Liver (tissue), 9 donors: ENCODE results near the gene GTF3C4. TPM values are rescaled to one million over a fixed set of nuclear protein-coding genes. Genes with fewer than 3 reads are reported as not detected.

ENCODE experiments used
- DNase-seq: peaks from one replicate; pipeline ENCODE4 v3.0.0-alpha.2; 2017; ENCODE audit warnings: low spot score
- H3K27ac ChIP-seq, 2 donors: one replicate each; pipeline ENCODE4 v1.7.0; 2013; ENCODE audit warnings: inconsistent platforms in 2 of 2, low read length in 2 of 2, control low read depth in 1 of 2, low read depth in 1 of 2, mild to moderate bottlenecking in 1 of 2
- H3K27me3 ChIP-seq, 4 donors: one replicate each; pipeline versions ENCODE4 v1.6.1 to v1.7.0; 2013; ENCODE audit warnings: low read length in 3 of 4, inconsistent platforms in 1 of 4, mild to moderate bottlenecking in 1 of 4, moderate library complexity in 1 of 4; ENCODE audit not compliant: control insufficient read depth in 4 of 4, insufficient read depth in 4 of 4
- H3K36me3 ChIP-seq, 4 donors: one replicate each; pipeline versions ENCODE4 v1.6.1 to v1.7.0; 2013; ENCODE audit warnings: low read length in 3 of 4, mild to moderate bottlenecking in 3 of 4, low read depth in 1 of 4, moderate library complexity in 1 of 4; ENCODE audit not compliant: control insufficient read depth in 4 of 4, insufficient read depth in 3 of 4
- H3K4me1 ChIP-seq, 4 donors: one replicate each; pipeline versions ENCODE4 v1.6.1 to v1.7.0; 2013; ENCODE audit warnings: low read length in 3 of 4, mild to moderate bottlenecking in 3 of 4, moderate library complexity in 1 of 4; ENCODE audit not compliant: control insufficient read depth in 4 of 4, insufficient read depth in 4 of 4
- H3K4me3 ChIP-seq, 3 donors: one replicate each; pipeline versions ENCODE4 v1.6.1 to v1.7.0; 2013; ENCODE audit warnings: low read length in 3 of 3, control low read depth in 1 of 3, low read depth in 1 of 3, mild to moderate bottlenecking in 1 of 3
- H3K9ac ChIP-seq, 2 donors: one replicate each; pipeline ENCODE4 v1.7.0; 2013; ENCODE audit warnings: low read length in 2 of 2, mild to moderate bottlenecking in 2 of 2, moderate library complexity in 2 of 2, control low read depth in 1 of 2, low read depth in 1 of 2
- H3K9me3 ChIP-seq, 4 donors: one replicate each; pipeline versions ENCODE4 v1.6.1 to v1.7.0; 2013; ENCODE audit warnings: low read length in 3 of 4; ENCODE audit not compliant: control insufficient read depth in 4 of 4
- ATF3 ChIP-seq: IDR thresholded peaks from 2 replicates; pipeline ENCODE4 v1.6.1; 2016; ENCODE audit warnings: antibody characterized with exemption
- CTCF ChIP-seq: fragments of 150-350 bp; IDR thresholded peaks from 2 replicates; pipeline ENCODE4 v1.5.1; 2017; ENCODE audit warnings: improper control_type of control experiment, low read depth, low read length; ENCODE audit not compliant: missing input control
- EGR1 ChIP-seq, 2 donors: IDR thresholded peaks; 2 replicates each; pipeline ENCODE4 v1.6.1; 2016 to 2018; ENCODE audit warnings: antibody characterized with exemption in 2 of 2, low read depth in 2 of 2
- FOXA1 ChIP-seq: IDR thresholded peaks from 2 replicates; pipeline ENCODE4 v1.6.1; 2016; ENCODE audit warnings: antibody characterized with exemption
- FOXA2 ChIP-seq: IDR thresholded peaks from 2 replicates; pipeline ENCODE4 v1.6.1; 2016; ENCODE audit warnings: antibody characterized with exemption
- GABPA ChIP-seq, 2 donors: IDR thresholded peaks in 1 of 2; conservative IDR thresholded peaks in 1 of 2; 2 replicates each; pipeline ENCODE4 v1.6.1; 2016; ENCODE audit warnings: antibody characterized with exemption in 2 of 2, mild to moderate bottlenecking in 1 of 2, moderate library complexity in 1 of 2
- HNF4A ChIP-seq, 2 donors: conservative IDR thresholded peaks; 2 replicates each; pipeline ENCODE4 v1.6.1; 2016; ENCODE audit warnings: antibody characterized with exemption in 2 of 2, mild to moderate bottlenecking in 2 of 2
- HNF4G ChIP-seq: IDR thresholded peaks from 2 replicates; pipeline ENCODE4 v1.6.1; 2016; ENCODE audit warnings: antibody characterized with exemption
- JUND ChIP-seq, 2 donors: IDR thresholded peaks; 2 replicates each; pipeline ENCODE4 v1.6.1; 2016; ENCODE audit warnings: antibody characterized with exemption in 2 of 2
- MAX ChIP-seq: IDR thresholded peaks from 2 replicates; pipeline ENCODE4 v1.6.1; 2016; ENCODE audit warnings: antibody characterized with exemption
- NR2F2 ChIP-seq: IDR thresholded peaks from 2 replicates; pipeline ENCODE4 v1.6.1; 2016; ENCODE audit warnings: antibody characterized with exemption
- RAD21 ChIP-seq, 2 donors: IDR thresholded peaks; 2 replicates each; pipeline ENCODE4 v1.6.1; 2016; ENCODE audit warnings: antibody characterized with exemption in 2 of 2, mild to moderate bottlenecking in 2 of 2
- REST ChIP-seq: IDR thresholded peaks from 2 replicates; pipeline ENCODE4 v1.6.1; 2016; ENCODE audit warnings: antibody characterized with exemption, mild to moderate bottlenecking
- RXRA ChIP-seq, 2 donors: IDR thresholded peaks; 2 replicates each; pipeline ENCODE4 v1.6.1; 2017 to 2018; ENCODE audit warnings: antibody characterized with exemption in 2 of 2, mild to moderate bottlenecking in 1 of 2
- SP1 ChIP-seq: IDR thresholded peaks from 2 replicates; pipeline ENCODE4 v1.6.1; 2018; ENCODE audit warnings: antibody characterized with exemption, mild to moderate bottlenecking
- TAF1 ChIP-seq: conservative IDR thresholded peaks from 2 replicates; pipeline ENCODE4 v1.6.1; 2016; ENCODE audit warnings: antibody characterized with exemption, mild to moderate bottlenecking
- YY1 ChIP-seq: IDR thresholded peaks from 2 replicates; pipeline ENCODE4 v1.6.1; 2016; ENCODE audit warnings: antibody characterized with exemption, mild to moderate bottlenecking
- ZBTB33 ChIP-seq: IDR thresholded peaks from 2 replicates; pipeline ENCODE4 v1.6.1; 2016; ENCODE audit warnings: antibody characterized with exemption
- WGBS: extraction: QIAGEN DNeasy Blood & Tissue Kit; methylation state at CpG from one replicate; pipeline ENCODE4 v1.1.7; 2013; 5-methylcytosine and 5-hydroxymethylcytosine counted together
- polyA plus RNA-seq, 2 donors: library from polyadenylated mRNA; stranded (reverse) in 1 of 2; unstranded in 1 of 2; fragments of 200-250 nt in 1 of 2; fragments of >200 nt in 1 of 2; fragmentation: Nextera tagmentation in 1 of 2; extraction: Ambion mirVana in 1 of 2; gene quantifications; one replicate each; pipeline versions ENCODE4 v1.2.1 to v1.2.3, GENCODE V29; 2013 to 2015
- total RNA-seq, 2 donors: library from RNA; depleted of rRNA; stranded (reverse); fragments of >200 nt; gene quantifications; one replicate each; pipeline ENCODE4 v1.2.3, GENCODE V29; 2014
- donor health status: healthy.
- donor health status: healthy.
- donor health status: healthy.
- donor health status: healthy.
- donor health status: healthy.

Gene GTF3C4
- total and polyA plus RNA-seq, 4 donors, result 1.4 to 7.2 (median 5.0) TPM

GRCh38 chr9:132698989-132699388 lies 28.7 kb downstream of the GTF3C4 start:
- Histone ChIP-seq H3K9ac (no peak overlapping the region), H3K27me3 (no peaks in the 10 kb centered on the region), H3K27ac (no peak overlapping the region), H3K4me3 (no peak overlapping the region), H3K4me1 (no peaks in the 10 kb centered on the region), H3K36me3 (no peaks in the 10 kb centered on the region), H3K9me3 (peaks cover 2 to 17% (median 5%) of the 10 kb centered on the region in 4 donors)
- WGBS, result 57% methylated on average over 4 of the region's 4 CpGs
- no peak for DNase-seq
- no peak for TF ChIP-seq ZBTB33
- TF ChIP-seq EGR1 (IDR thresholded peaks at IDR 0.05; ENCODE audit: low read depth in 2 of 2), result no peak
- TF ChIP-seq GABPA (IDR thresholded peaks at IDR 0.05 in 1 of 2, conservative IDR thresholded peaks at IDR 0.05 in 1 of 2), result no peak
- no peak for TF ChIP-seq YY1
- TF ChIP-seq SP1, result no peak
- no peak for TF ChIP-seq JUND (IDR thresholded peaks at IDR 0.05)
- TF ChIP-seq FOXA2, result no peak
- TF ChIP-seq HNF4G, result no peak
- TF ChIP-seq NR2F2, result no peak
- no peak for TF ChIP-seq CTCF
- TF ChIP-seq HNF4A (conservative IDR thresholded peaks at IDR 0.05), result no peak
- TF ChIP-seq TAF1, result no peak
- no peak for TF ChIP-seq ATF3
- no peak for TF ChIP-seq FOXA1
- TF ChIP-seq MAX, result no peak
- no peak for TF ChIP-seq RXRA (IDR thresholded peaks at IDR 0.05)
- TF ChIP-seq REST, result no peak

- no peak for DNase-seq
- Histone ChIP-seq H3K9me3 (peaks cover 2 to 17% (median 5%) of the 10 kb centered on the region in 4 donors), H3K36me3 (no peaks in the 10 kb centered on the region), H3K27me3 (no peaks in the 10 kb centered on the region), H3K4me1 (no peaks in the 10 kb centered on the region), H3K27ac (no peak overlapping the region), H3K9ac (no peak overlapping the region), H3K4me3 (no peak overlapping the region)
- WGBS, result 35% methylated on average over 1 of the region's 1 CpG
- no peak for TF ChIP-seq CTCF
- TF ChIP-seq JUND (IDR thresholded peaks at IDR 0.05), result no peak
- no peak for TF ChIP-seq TAF1
- no peak for TF ChIP-seq RAD21 (IDR thresholded peaks at IDR 0.05)
- no peak for TF ChIP-seq SP1
- no peak for TF ChIP-seq FOXA2
- no peak for TF ChIP-seq MAX
- no peak for TF ChIP-seq HNF4G
- no peak for TF ChIP-seq REST
Measured at GRCh38 chr9:132699956-132700355, 29.7 kb downstream of the GTF3C4 start.
